Smooth muscle cell (in vitro differentiated cells): ENCODE results near the gene RBBP5. TPM values are rescaled to one million over a fixed set of nuclear protein-coding genes. Genes with fewer than 3 reads are reported as not detected.

Experiments
- DNase-seq: peaks from one replicate; lab custom pipeline; 2025; ENCODE audit not compliant: unreplicated experiment; lab: John Stamatoyannopoulos, UW
- H2AFZ ChIP-seq: fragments of 200-600 bp; sonication (generic); 2 replicates; pipeline ENCODE4 v1.6.0; 2016; ENCODE audit warnings: antibody characterized with exemption, low read depth, mild to moderate bottlenecking
- H3F3A ChIP-seq: fragments of 200-600 bp; sonication (generic); 2 replicates; pipeline ENCODE4 v1.6.0; 2017; ENCODE audit warnings: antibody characterized with exemption, low read depth
- H3K27ac ChIP-seq: fragments of 200-600 bp; sonication (generic); 2 replicates; pipeline ENCODE4 v1.5.1; 2016; ENCODE audit warnings: low read depth, mild to moderate bottlenecking
- H3K27me3 ChIP-seq: fragments of 200-600 bp; sonication (generic); 2 replicates; pipeline ENCODE4 v1.6.1; 2016; ENCODE audit warnings: low read depth, mild to moderate bottlenecking
- H3K36me3 ChIP-seq: fragments of 200-600 bp; sonication (generic); 2 replicates; pipeline ENCODE4 v1.5.1; 2016; ENCODE audit warnings: low read depth
- H3K4me1 ChIP-seq: fragments of 200-600 bp; sonication (generic); 2 replicates; pipeline ENCODE4 v1.5.1; 2016; ENCODE audit warnings: low read depth
- H3K4me2 ChIP-seq: fragments of 200-600 bp; sonication (generic); 2 replicates; pipeline ENCODE4 v1.6.0; 2016; ENCODE audit warnings: mild to moderate bottlenecking
- H3K4me3 ChIP-seq: fragments of 200-600 bp; sonication (generic); 2 replicates; pipeline ENCODE4 v1.5.1; 2016; ENCODE audit warnings: mild to moderate bottlenecking
- H3K79me2 ChIP-seq: fragments of 200-600 bp; sonication (generic); 2 replicates; pipeline ENCODE4 v1.6.0; 2016; ENCODE audit warnings: low read depth, mild to moderate bottlenecking
- H3K9ac ChIP-seq: fragments of 200-600 bp; sonication (generic); 2 replicates; pipeline ENCODE4 v1.6.0; 2016; ENCODE audit warnings: low read depth
- H3K9me3 ChIP-seq: fragments of 200-600 bp; sonication (generic); replicated peaks from 2 replicates; pipeline ENCODE4 v1.5.1; 2016; ENCODE audit warnings: low read depth
- H4K20me1 ChIP-seq: fragments of 200-600 bp; sonication (generic); 2 replicates; pipeline ENCODE4 v1.6.0; 2016; ENCODE audit warnings: low read depth
- CTCF ChIP-seq: fragments of 200-600 bp; sonication (generic); IDR thresholded peaks from 2 replicates; pipeline ENCODE4 v1.5.1; 2017; ENCODE audit warnings: borderline replicate concordance, mild to moderate bottlenecking, antibody characterized with exemption; ENCODE audit not compliant: insufficient read depth, poor library complexity, severe bottlenecking
- WGBS: methylation state at CpG from one replicate; pipeline ENCODE4 v1.1.7; 2016; ENCODE audit warnings: low lambda C conversion rate; 5-methylcytosine and 5-hydroxymethylcytosine counted together
- polyA plus RNA-seq: library from polyadenylated mRNA; unstranded; fragments of >200 nt; fragmentation: Nextera tagmentation; extraction: Ambion mirVana; gene quantifications from 2 replicates; pipeline ENCODE4 v1.2.1, GENCODE V29; 2016
- total RNA-seq: library from RNA; depleted of rRNA; stranded (reverse); fragments of >200 nt; gene quantifications from 2 replicates; pipeline ENCODE4 v1.2.3, GENCODE V29; 2014

RBBP5 gene
- total and polyA plus RNA-seq, 2 experiments from 2014 or later = 12.8 to 18.8 TPM

DNA sequence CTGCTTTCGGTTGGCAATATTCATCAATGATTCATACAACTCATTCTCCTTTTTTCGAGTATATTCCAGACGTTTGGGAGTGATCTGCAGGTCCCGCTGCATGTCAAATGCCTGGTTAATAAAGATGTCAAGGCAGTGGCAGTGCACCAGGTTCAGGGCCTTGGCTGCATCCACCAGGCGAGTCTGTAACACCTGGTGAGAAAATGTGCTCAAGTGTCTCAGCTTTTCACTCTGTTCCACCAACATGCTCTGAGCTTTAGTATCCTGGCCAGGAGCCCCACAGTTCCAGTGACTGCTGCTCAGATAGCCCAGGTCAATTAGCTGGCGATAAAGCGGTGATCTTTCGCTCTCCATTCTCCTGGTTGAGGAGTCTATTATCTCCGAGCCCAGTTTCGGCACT, 47.5 kb upstream of the RBBP5 start:
- Histone ChIP-seq H3K36me3 (no peaks in the 10 kb centered on the region), H3K27me3 (no peaks in the 10 kb centered on the region), H3K9me3 (no peaks in the 10 kb centered on the region), H3K27ac (no peak overlapping the region), H3K4me2 (no peak overlapping the region), H3K4me3 (no peak overlapping the region), H2AFZ (no peak overlapping the region), H3K9ac (no peak overlapping the region), H3F3A (no peaks in the 10 kb centered on the region), H3K4me1 (no peaks in the 10 kb centered on the region), H4K20me1 (peaks cover 13% of the 10 kb centered on the region), H3K79me2 (peaks cover 9% of the 10 kb centered on the region)
- 94% methylated on average over 10 of the region's 10 CpGs for WGBS
- no peak for TF ChIP-seq CTCF
- no peak for DNase-seq

DNA sequence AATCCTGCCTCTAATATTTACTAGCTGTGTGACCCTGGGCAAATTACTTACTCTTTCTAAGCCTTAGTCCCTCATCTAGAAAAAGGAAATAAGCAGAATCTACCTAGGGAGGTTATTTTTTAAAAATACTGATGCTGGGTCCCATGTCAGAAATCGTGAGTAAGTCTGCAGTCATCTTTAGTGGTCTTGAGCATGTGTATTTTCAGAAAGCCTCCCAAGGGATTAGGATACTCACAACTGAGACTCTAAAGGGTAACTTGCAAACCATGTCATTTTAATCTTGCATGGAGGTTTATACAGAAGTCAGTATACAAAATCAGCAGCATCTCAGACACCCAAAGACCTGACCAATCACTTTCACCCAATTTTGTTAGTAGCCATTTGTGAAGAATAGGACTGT, 46.5 kb upstream of the RBBP5 start:
- no peaks in the 10 kb centered on the region for H3K4me1 ChIP-seq
- no peak overlapping the region for H3K4me2 ChIP-seq
- H3K4me3 ChIP-seq = no peak overlapping the region
- no peaks in the 10 kb centered on the region for H3F3A ChIP-seq
- peaks cover 9% of the 10 kb centered on the region for H3K79me2 ChIP-seq
- H3K9ac ChIP-seq = no peak overlapping the region
- H2AFZ ChIP-seq = no peak overlapping the region
- TF ChIP-seq CTCF = no peak
- H3K9me3 ChIP-seq = no peaks in the 10 kb centered on the region
- H3K27ac ChIP-seq = no peak overlapping the region
- peaks cover 13% of the 10 kb centered on the region for H4K20me1 ChIP-seq
- no peaks in the 10 kb centered on the region for H3K27me3 ChIP-seq
- DNase-seq = no peak
- 83% methylated on average over 1 of the region's 1 CpG for WGBS
- H3K36me3 ChIP-seq = no peaks in the 10 kb centered on the region

DNA sequence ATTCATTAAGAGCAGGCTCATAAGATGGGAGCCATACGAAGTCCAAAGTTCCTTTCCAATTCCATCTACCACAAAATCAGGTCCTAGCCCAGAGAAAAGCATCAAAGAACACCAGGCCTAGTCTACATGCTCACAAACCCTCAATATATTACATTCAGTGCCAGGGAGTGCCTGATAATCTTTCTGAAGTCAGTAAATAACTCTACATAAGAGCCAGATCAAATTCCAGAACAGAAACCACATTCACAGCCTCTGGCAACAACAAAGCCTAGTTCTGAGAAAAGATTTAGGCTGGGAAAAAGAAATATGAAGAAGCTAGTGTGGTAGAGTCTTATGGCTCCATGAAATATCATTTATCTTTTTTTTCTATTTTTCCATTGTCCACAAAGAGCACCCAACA, 40.5 kb upstream of the RBBP5 start:
- no peak overlapping the region for H3K4me2 ChIP-seq
- WGBS = 100% methylated on average over 1 of the region's 1 CpG
- no peak for DNase-seq
- H3K27me3 ChIP-seq = no peaks in the 10 kb centered on the region
- H4K20me1 ChIP-seq = no peaks in the 10 kb centered on the region
- no peaks in the 10 kb centered on the region for H3K4me1 ChIP-seq
- H3K79me2 ChIP-seq = peaks cover 6% of the 10 kb centered on the region
- no peak overlapping the region for H3K4me3 ChIP-seq
- no peak overlapping the region for H3K9ac ChIP-seq
- no peak for TF ChIP-seq CTCF
- no peak overlapping the region for H2AFZ ChIP-seq
- peaks cover 25% of the 10 kb centered on the region for H3K36me3 ChIP-seq
- no peaks in the 10 kb centered on the region for H3K9me3 ChIP-seq
- no peak overlapping the region for H3K27ac ChIP-seq
- no peaks in the 10 kb centered on the region for H3F3A ChIP-seq

DNA sequence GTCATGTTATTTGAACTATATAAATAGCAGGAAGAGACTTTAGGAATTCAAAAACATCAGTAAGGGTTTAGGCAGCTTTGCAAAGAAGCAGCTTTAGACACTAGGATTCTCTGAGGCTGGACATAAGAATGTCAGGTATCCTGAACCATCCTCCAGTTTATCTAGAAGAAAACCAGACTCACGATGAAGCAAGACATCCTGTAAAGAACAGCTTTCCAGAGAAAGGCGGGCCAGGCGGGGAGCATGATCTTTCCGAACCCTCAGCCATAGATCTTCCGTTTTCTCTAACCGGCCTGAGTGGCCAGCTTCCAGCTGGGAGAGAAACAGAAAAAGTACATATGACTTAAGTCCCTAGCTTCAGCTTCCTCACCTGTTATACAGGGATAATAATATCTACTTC, 39.3 kb upstream of the RBBP5 start:
- H3K27me3 ChIP-seq = no peaks in the 10 kb centered on the region
- no peaks in the 10 kb centered on the region for H3K9me3 ChIP-seq
- H3K4me1 ChIP-seq = no peaks in the 10 kb centered on the region
- H3K36me3 ChIP-seq = peaks cover 31% of the 10 kb centered on the region
- no peak overlapping the region for H3K9ac ChIP-seq
- no peaks in the 10 kb centered on the region for H3F3A ChIP-seq
- H3K79me2 ChIP-seq = peaks cover 2% of the 10 kb centered on the region
- TF ChIP-seq CTCF = no peak
- no peaks in the 10 kb centered on the region for H4K20me1 ChIP-seq
- no peak overlapping the region for H3K4me3 ChIP-seq
- H3K4me2 ChIP-seq = no peak overlapping the region
- no peak overlapping the region for H3K27ac ChIP-seq
- H2AFZ ChIP-seq = no peak overlapping the region
- DNase-seq = no peak
- WGBS = 88% methylated on average over 6 of the region's 6 CpGs
